Measurements from ENCODE around the gene ACBD6.

- no peak for TF ChIP-seq POLR2A (IDR thresholded peaks at IDR 0.05)
- TF ChIP-seq, protein P1, sequence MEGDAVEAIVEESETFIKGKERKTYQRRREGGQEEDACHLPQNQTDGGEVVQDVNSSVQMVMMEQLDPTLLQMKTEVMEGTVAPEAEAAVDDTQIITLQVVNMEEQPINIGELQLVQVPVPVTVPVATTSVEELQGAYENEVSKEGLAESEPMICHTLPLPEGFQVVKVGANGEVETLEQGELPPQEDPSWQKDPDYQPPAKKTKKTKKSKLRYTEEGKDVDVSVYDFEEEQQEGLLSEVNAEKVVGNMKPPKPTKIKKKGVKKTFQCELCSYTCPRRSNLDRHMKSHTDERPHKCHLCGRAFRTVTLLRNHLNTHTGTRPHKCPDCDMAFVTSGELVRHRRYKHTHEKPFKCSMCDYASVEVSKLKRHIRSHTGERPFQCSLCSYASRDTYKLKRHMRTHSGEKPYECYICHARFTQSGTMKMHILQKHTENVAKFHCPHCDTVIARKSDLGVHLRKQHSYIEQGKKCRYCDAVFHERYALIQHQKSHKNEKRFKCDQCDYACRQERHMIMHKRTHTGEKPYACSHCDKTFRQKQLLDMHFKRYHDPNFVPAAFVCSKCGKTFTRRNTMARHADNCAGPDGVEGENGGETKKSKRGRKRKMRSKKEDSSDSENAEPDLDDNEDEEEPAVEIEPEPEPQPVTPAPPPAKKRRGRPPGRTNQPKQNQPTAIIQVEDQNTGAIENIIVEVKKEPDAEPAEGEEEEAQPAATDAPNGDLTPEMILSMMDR (IDR thresholded peaks at IDR 0.05): no peak
Measured at GRCh38 chr1:180382326-180383115, 119.9 kb downstream of the ACBD6 start.
